ENCODE measurements around the gene NCKAP5L. TPM values are rescaled to one million over a fixed set of nuclear protein-coding genes. Genes with fewer than 3 reads are reported as not detected.

The NCKAP5L gene
- total and polyA plus RNA-seq, 2 experiments from 2014 or later, result 10.2 to 37.0 TPM

DNA sequence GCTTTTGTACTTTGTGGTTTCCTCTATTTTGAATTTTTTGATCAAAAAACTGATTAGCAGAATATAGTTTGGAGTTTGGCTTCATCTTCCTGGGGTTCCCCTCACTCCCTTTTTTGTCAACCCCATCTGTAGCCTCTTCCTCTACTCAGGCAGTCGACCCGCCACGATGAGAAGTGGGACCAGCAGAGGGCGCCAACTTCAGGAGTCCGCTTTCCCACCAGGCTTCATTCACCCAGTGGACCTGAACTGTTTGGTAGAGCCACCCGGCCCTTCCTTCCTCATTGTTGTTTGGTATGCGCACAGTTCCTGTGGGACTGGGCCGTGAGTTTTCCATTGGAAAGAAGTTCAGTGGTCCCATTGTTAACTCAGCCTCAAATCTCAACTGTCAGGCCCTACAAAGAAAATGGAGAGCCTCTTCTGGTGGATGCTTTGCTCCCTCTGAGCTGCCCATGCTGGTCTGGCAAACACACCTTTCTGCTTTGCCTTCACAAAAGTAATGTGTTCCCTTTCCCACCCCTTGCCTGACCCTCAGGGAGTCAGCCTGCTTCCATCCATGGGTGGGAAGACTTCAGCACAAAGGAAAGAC lies 65.1 kb downstream of the NCKAP5L start:
- H3K36me3 Mint-ChIP-seq (ENCODE audit: low read depth), result peaks cover 70% of the 10 kb centered on the region
- H3K27ac Mint-ChIP-seq, result peak overlapping the region; percentile 44
- peaks cover 26% of the 10 kb centered on the region; the same call in 1 of the 2 replicates for H3F3A ChIP-seq (replicated peaks; ENCODE audit: low read depth)
- no peaks in the 10 kb centered on the region for H3K9me3 Mint-ChIP-seq
- DNase-seq (ENCODE audit: low spot score), result peak; percentile 90
- H3K4me1 ChIP-seq (ENCODE audit: insufficient read depth), result no peaks in the 10 kb centered on the region
- ATAC-seq, result peak; percentile 89
- H2AFZ ChIP-seq, result no peak overlapping the region
- no peaks in the 10 kb centered on the region for H3K9me2 ChIP-seq (ENCODE audit: insufficient read depth)
- H3K36me3 ChIP-seq (ENCODE audit: insufficient read depth), result peaks cover 61% of the 10 kb centered on the region
- peaks cover 6% of the 10 kb centered on the region for H3K27me3 Mint-ChIP-seq (ENCODE audit: insufficient read depth, low read depth, poor library complexity)
- no peaks in the 10 kb centered on the region for H3K79me2 ChIP-seq (replicated peaks; ENCODE audit: insufficient read depth)
- H3K4me1 Mint-ChIP-seq, result peaks cover 11% of the 10 kb centered on the region; the same call in 2 of the 3 replicates
- H4K20me1 ChIP-seq (replicated peaks; ENCODE audit: insufficient read depth), result peaks cover 24% of the 10 kb centered on the region
- H3K4me2 ChIP-seq, result no peak overlapping the region
- no peak overlapping the region for H3K4me3 Mint-ChIP-seq
- no peaks in the 10 kb centered on the region for H3K27me3 ChIP-seq (ENCODE audit: insufficient read depth)
- peak overlapping the region; percentile 59; the same call in 1 of the 2 replicates for H3K27ac ChIP-seq (ENCODE audit: low read depth)
- no peak overlapping the region for H3K4me3 ChIP-seq
- TF ChIP-seq, protein P1, sequence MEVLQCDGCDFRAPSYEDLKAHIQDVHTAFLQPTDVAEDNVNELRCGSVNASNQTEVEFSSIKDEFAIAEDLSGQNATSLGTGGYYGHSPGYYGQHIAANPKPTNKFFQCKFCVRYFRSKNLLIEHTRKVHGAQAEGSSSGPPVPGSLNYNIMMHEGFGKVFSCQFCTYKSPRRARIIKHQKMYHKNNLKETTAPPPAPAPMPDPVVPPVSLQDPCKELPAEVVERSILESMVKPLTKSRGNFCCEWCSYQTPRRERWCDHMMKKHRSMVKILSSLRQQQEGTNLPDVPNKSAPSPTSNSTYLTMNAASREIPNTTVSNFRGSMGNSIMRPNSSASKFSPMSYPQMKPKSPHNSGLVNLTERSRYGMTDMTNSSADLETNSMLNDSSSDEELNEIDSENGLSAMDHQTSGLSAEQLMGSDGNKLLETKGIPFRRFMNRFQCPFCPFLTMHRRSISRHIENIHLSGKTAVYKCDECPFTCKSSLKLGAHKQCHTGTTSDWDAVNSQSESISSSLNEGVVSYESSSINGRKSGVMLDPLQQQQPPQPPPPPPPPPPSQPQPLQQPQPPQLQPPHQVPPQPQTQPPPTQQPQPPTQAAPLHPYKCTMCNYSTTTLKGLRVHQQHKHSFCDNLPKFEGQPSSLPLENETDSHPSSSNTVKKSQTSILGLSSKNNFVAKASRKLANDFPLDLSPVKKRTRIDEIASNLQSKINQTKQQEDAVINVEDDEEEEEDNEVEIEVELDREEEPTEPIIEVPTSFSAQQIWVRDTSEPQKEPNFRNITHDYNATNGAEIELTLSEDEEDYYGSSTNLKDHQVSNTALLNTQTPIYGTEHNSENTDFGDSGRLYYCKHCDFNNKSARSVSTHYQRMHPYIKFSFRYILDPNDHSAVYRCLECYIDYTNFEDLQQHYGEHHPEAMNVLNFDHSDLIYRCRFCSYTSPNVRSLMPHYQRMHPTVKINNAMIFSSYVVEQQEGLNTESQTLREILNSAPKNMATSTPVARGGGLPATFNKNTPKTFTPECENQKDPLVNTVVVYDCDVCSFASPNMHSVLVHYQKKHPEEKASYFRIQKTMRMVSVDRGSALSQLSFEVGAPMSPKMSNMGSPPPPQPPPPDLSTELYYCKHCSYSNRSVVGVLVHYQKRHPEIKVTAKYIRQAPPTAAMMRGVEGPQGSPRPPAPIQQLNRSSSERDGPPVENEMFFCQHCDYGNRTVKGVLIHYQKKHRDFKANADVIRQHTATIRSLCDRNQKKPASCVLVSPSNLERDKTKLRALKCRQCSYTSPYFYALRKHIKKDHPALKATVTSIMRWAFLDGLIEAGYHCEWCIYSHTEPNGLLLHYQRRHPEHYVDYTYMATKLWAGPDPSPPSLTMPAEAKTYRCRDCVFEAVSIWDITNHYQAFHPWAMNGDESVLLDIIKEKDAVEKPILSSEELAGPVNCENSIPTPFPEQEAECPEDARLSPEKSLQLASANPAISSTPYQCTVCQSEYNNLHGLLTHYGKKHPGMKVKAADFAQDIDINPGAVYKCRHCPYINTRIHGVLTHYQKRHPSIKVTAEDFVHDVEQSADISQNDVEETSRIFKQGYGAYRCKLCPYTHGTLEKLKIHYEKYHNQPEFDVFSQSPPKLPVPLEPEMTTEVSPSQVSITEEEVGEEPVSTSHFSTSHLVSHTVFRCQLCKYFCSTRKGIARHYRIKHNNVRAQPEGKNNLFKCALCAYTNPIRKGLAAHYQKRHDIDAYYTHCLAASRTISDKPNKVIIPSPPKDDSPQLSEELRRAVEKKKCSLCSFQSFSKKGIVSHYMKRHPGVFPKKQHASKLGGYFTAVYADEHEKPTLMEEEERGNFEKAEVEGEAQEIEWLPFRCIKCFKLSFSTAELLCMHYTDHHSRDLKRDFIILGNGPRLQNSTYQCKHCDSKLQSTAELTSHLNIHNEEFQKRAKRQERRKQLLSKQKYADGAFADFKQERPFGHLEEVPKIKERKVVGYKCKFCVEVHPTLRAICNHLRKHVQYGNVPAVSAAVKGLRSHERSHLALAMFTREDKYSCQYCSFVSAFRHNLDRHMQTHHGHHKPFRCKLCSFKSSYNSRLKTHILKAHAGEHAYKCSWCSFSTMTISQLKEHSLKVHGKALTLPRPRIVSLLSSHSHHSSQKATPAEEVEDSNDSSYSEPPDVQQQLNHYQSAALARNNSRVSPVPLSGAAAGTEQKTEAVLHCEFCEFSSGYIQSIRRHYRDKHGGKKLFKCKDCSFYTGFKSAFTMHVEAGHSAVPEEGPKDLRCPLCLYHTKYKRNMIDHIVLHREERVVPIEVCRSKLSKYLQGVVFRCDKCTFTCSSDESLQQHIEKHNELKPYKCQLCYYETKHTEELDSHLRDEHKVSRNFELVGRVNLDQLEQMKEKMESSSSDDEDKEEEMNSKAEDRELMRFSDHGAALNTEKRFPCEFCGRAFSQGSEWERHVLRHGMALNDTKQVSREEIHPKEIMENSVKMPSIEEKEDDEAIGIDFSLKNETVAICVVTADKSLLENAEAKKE (CRISPR knock-in tag; IDR thresholded peaks at IDR 0.05), result 0 out of 2 replicates have a peak, but pooled peaks have one; percentile 25
- TF ChIP-seq, protein P2, sequence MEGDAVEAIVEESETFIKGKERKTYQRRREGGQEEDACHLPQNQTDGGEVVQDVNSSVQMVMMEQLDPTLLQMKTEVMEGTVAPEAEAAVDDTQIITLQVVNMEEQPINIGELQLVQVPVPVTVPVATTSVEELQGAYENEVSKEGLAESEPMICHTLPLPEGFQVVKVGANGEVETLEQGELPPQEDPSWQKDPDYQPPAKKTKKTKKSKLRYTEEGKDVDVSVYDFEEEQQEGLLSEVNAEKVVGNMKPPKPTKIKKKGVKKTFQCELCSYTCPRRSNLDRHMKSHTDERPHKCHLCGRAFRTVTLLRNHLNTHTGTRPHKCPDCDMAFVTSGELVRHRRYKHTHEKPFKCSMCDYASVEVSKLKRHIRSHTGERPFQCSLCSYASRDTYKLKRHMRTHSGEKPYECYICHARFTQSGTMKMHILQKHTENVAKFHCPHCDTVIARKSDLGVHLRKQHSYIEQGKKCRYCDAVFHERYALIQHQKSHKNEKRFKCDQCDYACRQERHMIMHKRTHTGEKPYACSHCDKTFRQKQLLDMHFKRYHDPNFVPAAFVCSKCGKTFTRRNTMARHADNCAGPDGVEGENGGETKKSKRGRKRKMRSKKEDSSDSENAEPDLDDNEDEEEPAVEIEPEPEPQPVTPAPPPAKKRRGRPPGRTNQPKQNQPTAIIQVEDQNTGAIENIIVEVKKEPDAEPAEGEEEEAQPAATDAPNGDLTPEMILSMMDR (conservative IDR thresholded peaks at IDR 0.05; ENCODE audit: low read depth in 2 of 2), result peak; percentile 87 to 88
- TF ChIP-seq ZNF331 (CRISPR knock-in tag; IDR thresholded peaks at IDR 0.05; ENCODE audit: low read depth), result no peak

All from GM23338 (cell line).